Middle frontal gyrus (tissue), 1 donor: ENCODE measurements around the gene SLC37A2.
"Not testable (repeated sequence)": the region's sequence is repeated elsewhere in the genome, so short reads cannot be mapped to it uniquely, and the experiment has no call there.

ENCODE experiments used
- DNase-seq: peaks from one replicate; pipeline ENCODE4 v3.0.0-alpha.2; 2015; ENCODE audit warnings: low spot score; ENCODE audit errors: extremely low spot score

The SLC37A2 gene

GRCh38 chr11:125062931-125063428 is at the start of gene SLC37A2:
SLC37A2 (plus strand) TSS chr11:125063305; CDS start chr11:125063368, 63 bp downstream.
- peak; percentile 5 for DNase-seq

- DNase-seq, result no peak
These were observed 46.7 kb upstream of the SLC37A2 start for GRCh38 chr11:125016413-125016812.

GRCh38 chr11:125020342-125020741 is 42.8 kb upstream of the SLC37A2 start:
- no peak for DNase-seq

GRCh38 chr11:125022551-125022950 is 40.6 kb upstream of the SLC37A2 start:
- DNase-seq, result no peak

GRCh38 chr11:125025968-125026367 is 37.1 kb upstream of the SLC37A2 start:
- no peak for DNase-seq

- DNase-seq, result not testable (repeated sequence)
These were observed 33.7 kb upstream of the SLC37A2 start for GRCh38 chr11:125029431-125029830.

- no peak for DNase-seq
These were observed 26.2 kb upstream of the SLC37A2 start for GRCh38 chr11:125036933-125037332.

GRCh38 chr11:125049164-125049792 is 13.8 kb upstream of the SLC37A2 start:
- DNase-seq, result no peak

- DNase-seq, result no peak
These were observed 11.1 kb upstream of the SLC37A2 start for GRCh38 chr11:125052047-125052446.

- no peak for DNase-seq
These were observed 9.9 kb upstream of the SLC37A2 start for GRCh38 chr11:125053167-125053566.

- no peak for DNase-seq
These were observed 7.9 kb upstream of the SLC37A2 start for GRCh38 chr11:125055107-125055715.

- DNase-seq, result not testable (repeated sequence)
These were observed 7.0 kb upstream of the SLC37A2 start for GRCh38 chr11:125056111-125056510.

- no peak for DNase-seq
These were observed 6.0 kb upstream of the SLC37A2 start for GRCh38 chr11:125056931-125057692.

- DNase-seq, result no peak
These were observed 5.5 kb upstream of the SLC37A2 start for GRCh38 chr11:125057693-125058016.

- no peak for DNase-seq
These were observed 1.8 kb upstream of the SLC37A2 start for GRCh38 chr11:125061281-125061680.

GRCh38 chr11:125062218-125062930 is 731 bp upstream of the SLC37A2 start:
- no peak for DNase-seq

- DNase-seq, result no peak
These were observed 431 bp downstream of the SLC37A2 start for GRCh38 chr11:125063429-125064043.

- no peak for DNase-seq
These were observed 965 bp downstream of the SLC37A2 start for GRCh38 chr11:125064070-125064469.

GRCh38 chr11:125068368-125068767 is 5.3 kb downstream of the SLC37A2 start:
- DNase-seq, result no peak

GRCh38 chr11:125069008-125069407 is 5.9 kb downstream of the SLC37A2 start:
- no peak for DNase-seq

- no peak for DNase-seq
These were observed 6.7 kb downstream of the SLC37A2 start for GRCh38 chr11:125069796-125070195.
